Stimulated activated memory B cell treated with anti-CD40 and anti-IgM and Interleukin-4, amounts not matched to agents 10 μg/mL and 1 μg/mL and 100 μg/mL, for 72 hours (primary cell): ENCODE data around the gene TGFBR3L.

Experiments used
- ATAC-seq: fragments of 150-1000 bp; cut with Tn5 transposase; 2 replicates; pipeline ENCODE4 v1.10.0; 2021
- H3K27ac Mint-ChIP-seq: one replicate; pipeline ENCODE4 v1.8.0; 2022; ENCODE audit warnings: mild to moderate bottlenecking, mixed read lengths
- H3K27me3 Mint-ChIP-seq: one replicate; pipeline ENCODE4 v1.8.0; 2022; ENCODE audit warnings: mixed read lengths
- H3K36me3 Mint-ChIP-seq: one replicate; pipeline ENCODE4 v1.8.0; 2022; ENCODE audit warnings: mixed read lengths
- H3K4me1 Mint-ChIP-seq: one replicate; pipeline ENCODE4 v1.8.0; 2022; ENCODE audit warnings: mixed read lengths
- H3K4me3 Mint-ChIP-seq: one replicate; pipeline ENCODE4 v1.8.0; 2022; ENCODE audit warnings: mild to moderate bottlenecking, moderate library complexity, mixed read lengths
- H3K9me3 Mint-ChIP-seq: one replicate; pipeline ENCODE4 v1.8.0; 2022; ENCODE audit warnings: mixed read lengths

The TGFBR3L gene

GRCh38 chr19:7907122-7907521 is 7.5 kb upstream of the TGFBR3L start:
- H3K27me3 Mint-ChIP-seq, result no peaks in the 10 kb centered on the region
- H3K4me1 Mint-ChIP-seq, result peaks cover 51% of the 10 kb centered on the region
- H3K36me3 Mint-ChIP-seq, result peaks cover 52% of the 10 kb centered on the region
- no peak overlapping the region for H3K27ac Mint-ChIP-seq
- H3K9me3 Mint-ChIP-seq, result no peaks in the 10 kb centered on the region
- H3K4me3 Mint-ChIP-seq, result no peak overlapping the region
- no peak for ATAC-seq

GRCh38 chr19:7907544-7907943 is 7.1 kb upstream of the TGFBR3L start:
- no peak overlapping the region for H3K4me3 Mint-ChIP-seq
- H3K27ac Mint-ChIP-seq, result no peak overlapping the region
- no peak for ATAC-seq
- no peaks in the 10 kb centered on the region for H3K27me3 Mint-ChIP-seq
- H3K9me3 Mint-ChIP-seq, result no peaks in the 10 kb centered on the region
- peaks cover 49% of the 10 kb centered on the region for H3K4me1 Mint-ChIP-seq
- H3K36me3 Mint-ChIP-seq, result peaks cover 55% of the 10 kb centered on the region

GRCh38 chr19:7908078-7908699 is 6.4 kb upstream of the TGFBR3L start:
- Mint-ChIP-seq H3K4me3 (no peak overlapping the region), H3K27me3 (no peaks in the 10 kb centered on the region), H3K4me1 (peaks cover 49% of the 10 kb centered on the region), H3K27ac (no peak overlapping the region), H3K36me3 (peaks cover 61% of the 10 kb centered on the region), H3K9me3 (no peaks in the 10 kb centered on the region)
- ATAC-seq, result no peak

- no peak overlapping the region for H3K27ac Mint-ChIP-seq
- peaks cover 68% of the 10 kb centered on the region for H3K36me3 Mint-ChIP-seq
- no peak for ATAC-seq
- no peaks in the 10 kb centered on the region for H3K9me3 Mint-ChIP-seq
- no peak overlapping the region for H3K4me3 Mint-ChIP-seq
- peaks cover 49% of the 10 kb centered on the region for H3K4me1 Mint-ChIP-seq
- peaks cover 1% of the 10 kb centered on the region for H3K27me3 Mint-ChIP-seq
Observed at GRCh38 chr19:7908742-7909461, 5.7 kb upstream of the TGFBR3L start.

- no peak for ATAC-seq
- H3K4me3 Mint-ChIP-seq, result no peak overlapping the region
- no peaks in the 10 kb centered on the region for H3K9me3 Mint-ChIP-seq
- H3K36me3 Mint-ChIP-seq, result peaks cover 68% of the 10 kb centered on the region
- H3K4me1 Mint-ChIP-seq, result peaks cover 45% of the 10 kb centered on the region
- peaks cover 8% of the 10 kb centered on the region for H3K27me3 Mint-ChIP-seq
- no peak overlapping the region for H3K27ac Mint-ChIP-seq
Observed at GRCh38 chr19:7909471-7910067, 5.1 kb upstream of the TGFBR3L start.

GRCh38 chr19:7910321-7911161 is 4.1 kb upstream of the TGFBR3L start:
- peaks cover 18% of the 10 kb centered on the region for H3K27me3 Mint-ChIP-seq
- H3K9me3 Mint-ChIP-seq, result no peaks in the 10 kb centered on the region
- H3K4me3 Mint-ChIP-seq, result no peak overlapping the region
- no peak overlapping the region for H3K27ac Mint-ChIP-seq
- peaks cover 61% of the 10 kb centered on the region for H3K36me3 Mint-ChIP-seq
- ATAC-seq, result no peak
- peaks cover 39% of the 10 kb centered on the region for H3K4me1 Mint-ChIP-seq

- Mint-ChIP-seq H3K4me3 (no peak overlapping the region), H3K4me1 (peaks cover 34% of the 10 kb centered on the region), H3K36me3 (peaks cover 53% of the 10 kb centered on the region), H3K9me3 (no peaks in the 10 kb centered on the region), H3K27ac (no peak overlapping the region), H3K27me3 (peaks cover 23% of the 10 kb centered on the region)
- ATAC-seq, result no peak
Observed at GRCh38 chr19:7911508-7912143, 3.0 kb upstream of the TGFBR3L start.

- Mint-ChIP-seq H3K36me3 (peaks cover 48% of the 10 kb centered on the region), H3K27me3 (peaks cover 23% of the 10 kb centered on the region), H3K9me3 (no peaks in the 10 kb centered on the region), H3K4me1 (peaks cover 33% of the 10 kb centered on the region), H3K27ac (no peak overlapping the region), H3K4me3 (no peak overlapping the region)
- no peak for ATAC-seq
Observed at GRCh38 chr19:7912144-7912696, 2.4 kb upstream of the TGFBR3L start.

GRCh38 chr19:7912697-7913564 is 1.7 kb upstream of the TGFBR3L start:
- Mint-ChIP-seq H3K4me3 (no peak overlapping the region), H3K4me1 (peaks cover 35% of the 10 kb centered on the region), H3K9me3 (no peaks in the 10 kb centered on the region), H3K27ac (no peak overlapping the region), H3K27me3 (peaks cover 28% of the 10 kb centered on the region), H3K36me3 (peaks cover 44% of the 10 kb centered on the region)
- ATAC-seq, result no peak

- H3K36me3 Mint-ChIP-seq, result peaks cover 44% of the 10 kb centered on the region
- H3K4me3 Mint-ChIP-seq, result no peak overlapping the region
- H3K4me1 Mint-ChIP-seq, result peaks cover 35% of the 10 kb centered on the region
- H3K27ac Mint-ChIP-seq, result no peak overlapping the region
- H3K27me3 Mint-ChIP-seq, result peaks cover 35% of the 10 kb centered on the region
- ATAC-seq, result no peak
- H3K9me3 Mint-ChIP-seq, result no peaks in the 10 kb centered on the region
Observed at GRCh38 chr19:7913652-7914051, 978 bp upstream of the TGFBR3L start.

- Mint-ChIP-seq H3K27ac (no peak overlapping the region), H3K27me3 (peaks cover 36% of the 10 kb centered on the region), H3K36me3 (peaks cover 43% of the 10 kb centered on the region), H3K9me3 (no peaks in the 10 kb centered on the region), H3K4me1 (peaks cover 34% of the 10 kb centered on the region), H3K4me3 (no peak overlapping the region)
- ATAC-seq, result no peak
Observed at GRCh38 chr19:7914099-7914498, 531 bp upstream of the TGFBR3L start.

- Mint-ChIP-seq H3K4me1 (peaks cover 45% of the 10 kb centered on the region), H3K27ac (no peak overlapping the region), H3K9me3 (no peaks in the 10 kb centered on the region), H3K36me3 (peaks cover 31% of the 10 kb centered on the region), H3K4me3 (peak overlapping the region; percentile 49), H3K27me3 (peaks cover 46% of the 10 kb centered on the region)
- no peak for ATAC-seq
Observed at GRCh38 chr19:7915250-7916102, 846 bp downstream of the TGFBR3L start.
